NB4 (cell line): ENCODE results near the gene BCL2L12.

Source experiments
- MYC ChIP-seq: IDR thresholded peaks from 2 replicates; pipeline ENCODE4 v1.6.1; 2011; ENCODE audit warnings: low read depth, low read length
- POLR2A ChIP-seq: IDR thresholded peaks from 2 replicates; pipeline ENCODE4 v1.6.1; 2011; ENCODE audit warnings: mild to moderate bottlenecking; ENCODE audit not compliant: insufficient read length; ENCODE audit errors: extremely low read depth
- TF ChIP-seq, protein P1 (sequence below): IDR thresholded peaks from one replicate; pipeline ENCODE4 v1.5.1; 2012; ENCODE audit warnings: low read depth, low read length
- TF ChIP-seq, protein P2 (sequence below): IDR thresholded peaks from 2 replicates; pipeline ENCODE4 v1.6.1; 2011; ENCODE audit warnings: low read depth, low read length

DNA sequence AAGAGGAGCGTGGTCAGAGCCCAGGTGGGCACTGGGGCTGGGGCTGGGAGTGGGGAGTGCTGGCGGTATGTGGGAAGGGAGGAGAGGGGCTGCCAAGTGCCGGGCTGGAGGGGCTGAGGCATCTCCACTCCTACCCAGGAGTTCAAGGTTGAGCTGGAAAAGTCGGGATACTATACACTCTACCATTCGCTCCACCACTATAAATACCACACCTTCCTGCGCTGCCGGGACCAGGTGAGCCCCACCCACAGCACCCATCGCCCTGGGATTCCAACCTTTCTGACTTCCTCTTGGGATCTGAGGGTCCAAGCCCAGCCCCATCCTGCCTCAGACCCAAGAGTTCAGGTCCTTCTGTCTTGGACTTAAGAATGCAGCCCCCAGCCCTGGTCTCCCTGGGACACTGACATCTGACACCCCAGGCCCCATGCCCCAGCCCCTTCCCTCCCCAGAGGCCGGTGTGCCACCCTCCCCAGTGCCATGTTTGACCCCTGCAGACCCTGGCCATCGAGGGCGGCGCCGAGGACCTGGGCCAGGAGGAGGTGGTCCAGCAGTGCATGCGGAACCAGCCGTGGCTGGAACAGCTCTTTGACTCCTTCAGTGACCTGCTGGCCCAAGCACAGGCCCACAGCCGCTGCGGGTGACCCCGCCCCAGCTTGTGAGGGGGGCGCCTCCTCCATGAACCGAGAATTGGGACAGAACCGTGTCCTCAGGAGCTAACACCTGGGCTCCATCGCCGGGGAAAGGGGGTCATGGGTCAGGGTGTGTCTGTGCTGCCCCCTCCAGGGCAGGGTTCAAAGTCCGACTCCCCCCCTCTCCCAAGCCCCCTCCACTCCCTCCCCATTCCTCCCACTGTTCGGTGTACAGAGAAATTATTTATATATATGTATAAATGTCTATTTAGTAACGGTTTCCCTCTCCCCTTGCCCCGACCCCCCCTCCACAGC lies 40.5 kb upstream of the BCL2L12 start:
- TF ChIP-seq, protein P1, sequence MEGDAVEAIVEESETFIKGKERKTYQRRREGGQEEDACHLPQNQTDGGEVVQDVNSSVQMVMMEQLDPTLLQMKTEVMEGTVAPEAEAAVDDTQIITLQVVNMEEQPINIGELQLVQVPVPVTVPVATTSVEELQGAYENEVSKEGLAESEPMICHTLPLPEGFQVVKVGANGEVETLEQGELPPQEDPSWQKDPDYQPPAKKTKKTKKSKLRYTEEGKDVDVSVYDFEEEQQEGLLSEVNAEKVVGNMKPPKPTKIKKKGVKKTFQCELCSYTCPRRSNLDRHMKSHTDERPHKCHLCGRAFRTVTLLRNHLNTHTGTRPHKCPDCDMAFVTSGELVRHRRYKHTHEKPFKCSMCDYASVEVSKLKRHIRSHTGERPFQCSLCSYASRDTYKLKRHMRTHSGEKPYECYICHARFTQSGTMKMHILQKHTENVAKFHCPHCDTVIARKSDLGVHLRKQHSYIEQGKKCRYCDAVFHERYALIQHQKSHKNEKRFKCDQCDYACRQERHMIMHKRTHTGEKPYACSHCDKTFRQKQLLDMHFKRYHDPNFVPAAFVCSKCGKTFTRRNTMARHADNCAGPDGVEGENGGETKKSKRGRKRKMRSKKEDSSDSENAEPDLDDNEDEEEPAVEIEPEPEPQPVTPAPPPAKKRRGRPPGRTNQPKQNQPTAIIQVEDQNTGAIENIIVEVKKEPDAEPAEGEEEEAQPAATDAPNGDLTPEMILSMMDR, result no peak
- TF ChIP-seq, protein P2, sequence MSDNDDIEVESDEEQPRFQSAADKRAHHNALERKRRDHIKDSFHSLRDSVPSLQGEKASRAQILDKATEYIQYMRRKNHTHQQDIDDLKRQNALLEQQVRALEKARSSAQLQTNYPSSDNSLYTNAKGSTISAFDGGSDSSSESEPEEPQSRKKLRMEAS, result no peak
- TF ChIP-seq MYC (no peak), POLR2A (no peak)
